ENCODE results near the gene DEFB129. TPM values are rescaled to one million over a fixed set of nuclear protein-coding genes. Genes with fewer than 3 reads are reported as not detected.

The DEFB129 gene
- total and polyA plus RNA-seq, 9 of the 15 experiments (the other 6 are each of a cell fraction or from before 2014, with no cell fraction given) = not detected

DNA sequence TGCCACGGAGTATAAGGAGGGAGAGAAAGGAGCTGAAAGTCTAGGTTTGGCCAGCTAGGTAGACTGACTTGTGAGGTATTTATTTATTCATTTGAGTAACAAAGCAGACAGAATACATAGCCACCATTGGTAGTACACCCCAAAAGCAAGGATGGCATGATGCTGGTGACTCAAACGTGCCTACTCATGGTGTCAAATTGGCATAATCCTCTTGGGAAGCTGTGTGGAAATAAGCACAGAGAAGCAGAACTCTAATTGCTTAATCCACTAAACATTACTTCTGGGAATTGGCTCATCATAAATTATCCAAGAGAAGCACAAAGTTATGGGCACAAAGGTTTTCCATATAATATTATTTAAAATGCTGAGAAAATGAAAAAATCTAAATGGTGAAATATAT, 32.9 kb downstream of the DEFB129 start:
- H3K27ac ChIP-seq (ENCODE audit: extremely low read depth, low read depth, low read length) = no peak overlapping the region
- intact Hi-C loops (cut with micrococcal nuclease) = loop anchor here (2.0 kb wide), 1 partner anchor 69 kb away; no protein-coding TSS in a partner anchor
- no peaks in the 10 kb centered on the region for H3K79me2 ChIP-seq (ENCODE audit: control insufficient read depth, insufficient read depth, low read length)
- ATAC-seq = no peak
- no peaks in the 10 kb centered on the region for H3K9me3 ChIP-seq (replicated peaks; ENCODE audit: control insufficient read depth, insufficient read depth, low read depth, low read length)
- no peaks in the 10 kb centered on the region for H3K9me1 ChIP-seq (ENCODE audit: control insufficient read depth, insufficient read depth, low read length)
- CTCF ChIA-PET (ENCODE audit: low intra/inter-chr PET ratio) = interaction anchor here (0.6 kb wide), 1 partner anchor 71 kb away, joined by 3 read pairs; no protein-coding TSS in a partner anchor
- POLR2A ChIA-PET = no interaction called here
- H3K27me3 ChIP-seq (ENCODE audit: control insufficient read depth in 2 of 2, insufficient read depth in 2 of 2, low read length in 2 of 2) = no peaks in the 10 kb centered on the region
- no peak overlapping the region for H3K9ac ChIP-seq (ENCODE audit: insufficient read depth in 1 of 2, low read depth in 2 of 2, low read length in 2 of 2)
- no peak overlapping the region for H3K4me2 ChIP-seq (ENCODE audit: insufficient read depth, low read length)
- no peaks in the 10 kb centered on the region for H4K20me1 ChIP-seq (replicated peaks; ENCODE audit: control insufficient read depth, insufficient read depth, low read length)
- peaks cover 12 to 21% of the 10 kb centered on the region in 2 experiments for H3K4me1 ChIP-seq (replicated peaks in 1 of 2; ENCODE audit: control insufficient read depth in 2 of 2, insufficient read depth in 2 of 2, low read length in 2 of 2)
- TF ChIP-seq, protein P1, sequence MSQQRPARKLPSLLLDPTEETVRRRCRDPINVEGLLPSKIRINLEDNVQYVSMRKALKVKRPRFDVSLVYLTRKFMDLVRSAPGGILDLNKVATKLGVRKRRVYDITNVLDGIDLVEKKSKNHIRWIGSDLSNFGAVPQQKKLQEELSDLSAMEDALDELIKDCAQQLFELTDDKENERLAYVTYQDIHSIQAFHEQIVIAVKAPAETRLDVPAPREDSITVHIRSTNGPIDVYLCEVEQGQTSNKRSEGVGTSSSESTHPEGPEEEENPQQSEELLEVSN (IDR thresholded peaks at IDR 0.05; ENCODE audit: borderline replicate concordance in 1 of 2, extremely low read depth in 1 of 2, insufficient read depth in 1 of 2, insufficient read length in 1 of 2, low read depth in 1 of 2, low read length in 1 of 2, poor library complexity in 1 of 2, severe bottlenecking in 1 of 2) = no peak
- no peak for TF ChIP-seq SIN3B (IDR thresholded peaks at IDR 0.05; ENCODE audit: low read depth)
- TF ChIP-seq ZBTB9 (CRISPR knock-in tag; IDR thresholded peaks at IDR 0.05) = no peak
- no peak for TF ChIP-seq SFPQ (IDR thresholded peaks at IDR 0.05; ENCODE audit: low read depth, low read length)
- TF ChIP-seq ARID4B (CRISPR knock-in tag; IDR thresholded peaks at IDR 0.05) = no peak
- TF ChIP-seq HIVEP1 (CRISPR knock-in tag; IDR thresholded peaks at IDR 0.05) = no peak
- no peak for TF ChIP-seq ZNF778 (CRISPR knock-in tag; IDR thresholded peaks at IDR 0.05)
- TF ChIP-seq FOXJ3 (CRISPR knock-in tag; IDR thresholded peaks at IDR 0.05) = no peak
- no peak for TF ChIP-seq ZNF311 (CRISPR knock-in tag; IDR thresholded peaks at IDR 0.05)
- TF ChIP-seq HDAC3 (IDR thresholded peaks at IDR 0.05; ENCODE audit: borderline replicate concordance, partially characterized antibody) = no peak
- no peak overlapping the region for H3K4me3 ChIP-seq
- peak overlapping the region; percentile 90 for H2AFZ ChIP-seq (ENCODE audit: low read depth, low read length)
- no peaks in the 10 kb centered on the region for H3K36me3 ChIP-seq (ENCODE audit: control insufficient read depth, insufficient read depth, low read length)
- 52% methylated on average over 2 of the region's 2 CpGs for WGBS (ENCODE audit: insufficient coverage, low coverage, missing lambda C conversion rate)
- in situ Hi-C loops (cut with MboI) = no loop called here
- BruUV-seq (replicated peaks) = no TSS peak
- FAIRE-seq = no peak
- DNase-seq (ENCODE audit: extremely low read depth in 1 of 4, low spot score in 3 of 4) = no peak

Data from K562 (cell line).